HG02623 (cell line): ENCODE data around the gene TALDO1.
A peak's percentile ranks its signal among the peaks of the same experiment; 100 is the strongest.

ENCODE experiments used
- ATAC-seq: cut with Tn5 transposase; IDR thresholded peaks from one replicate; pipeline ENCODE4 v1.9.1; 2021; ENCODE audit warnings: moderate library complexity; ENCODE audit not compliant: unreplicated experiment

The TALDO1 gene

DNA sequence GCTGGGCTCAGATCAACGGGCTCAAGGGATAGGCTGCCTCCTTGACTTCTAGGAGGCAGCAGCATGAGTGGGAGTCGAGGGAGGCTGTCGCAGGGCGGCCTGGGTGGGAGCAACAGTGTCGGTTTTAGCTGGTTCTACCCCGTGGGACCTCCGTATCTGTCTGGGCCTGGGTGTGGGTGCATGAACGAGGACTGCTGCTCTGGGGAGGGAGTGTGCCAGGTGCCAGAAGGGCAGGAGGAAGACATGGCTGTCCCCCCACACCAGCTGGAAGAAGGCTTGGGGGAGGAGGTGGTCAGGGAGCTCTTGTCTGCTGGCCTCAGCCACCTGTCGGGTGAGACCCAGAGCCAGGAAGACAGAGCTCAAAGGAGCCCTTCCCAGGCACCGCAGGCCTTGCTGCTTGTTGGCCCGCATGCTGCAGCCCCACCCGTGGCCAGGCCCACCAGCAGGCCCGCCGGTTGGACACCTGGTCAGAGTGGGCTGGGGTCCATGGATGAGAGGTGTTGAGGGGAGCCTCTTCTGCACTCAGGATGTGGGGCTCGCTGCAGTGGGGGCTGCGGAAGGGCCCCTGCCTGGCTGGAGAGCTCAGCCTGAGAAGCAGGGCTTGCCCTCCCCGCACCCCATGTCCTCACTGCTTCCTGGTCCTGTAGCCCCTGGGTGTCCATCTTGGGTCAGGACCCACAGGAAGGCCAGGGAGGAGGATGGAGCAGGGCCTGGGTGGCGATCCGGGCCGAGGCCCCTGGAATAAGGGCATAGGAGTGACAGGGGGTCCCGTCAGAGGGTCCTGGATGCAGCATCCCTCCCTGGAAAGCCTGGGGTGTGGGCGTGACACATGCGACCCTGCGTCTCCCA lies 39.2 kb downstream of the TALDO1 start:
- no peak for ATAC-seq

DNA sequence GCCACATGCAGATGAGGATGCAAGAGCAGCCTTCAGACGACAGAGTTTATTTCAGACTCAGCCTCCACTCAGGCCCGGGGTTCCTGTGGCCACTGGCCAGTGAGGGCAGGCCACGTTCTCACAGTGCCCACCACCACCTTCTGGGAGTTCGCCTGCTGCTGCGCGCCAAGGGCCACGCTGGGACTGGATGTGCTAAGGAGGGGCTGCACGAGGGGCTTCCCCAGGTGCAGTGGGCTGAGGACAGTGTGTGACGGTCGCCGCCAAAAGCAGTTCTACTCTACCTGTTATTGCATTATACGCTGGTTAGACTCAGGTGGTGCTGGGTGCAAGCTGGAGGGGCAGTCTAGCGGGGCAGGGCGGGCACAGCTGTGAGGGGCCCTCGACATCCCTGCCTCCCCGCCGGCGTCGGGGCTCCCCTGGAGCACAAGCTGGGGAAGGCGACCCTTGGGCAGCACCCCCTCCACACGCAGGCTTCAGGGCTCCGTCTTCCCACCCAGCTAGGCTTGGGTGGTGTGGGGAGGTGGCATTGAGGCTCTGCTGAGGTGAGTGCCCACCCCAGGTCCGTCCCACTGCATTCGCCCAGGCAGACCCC lies 39.9 kb downstream of the TALDO1 start:
- no peak for ATAC-seq

DNA sequence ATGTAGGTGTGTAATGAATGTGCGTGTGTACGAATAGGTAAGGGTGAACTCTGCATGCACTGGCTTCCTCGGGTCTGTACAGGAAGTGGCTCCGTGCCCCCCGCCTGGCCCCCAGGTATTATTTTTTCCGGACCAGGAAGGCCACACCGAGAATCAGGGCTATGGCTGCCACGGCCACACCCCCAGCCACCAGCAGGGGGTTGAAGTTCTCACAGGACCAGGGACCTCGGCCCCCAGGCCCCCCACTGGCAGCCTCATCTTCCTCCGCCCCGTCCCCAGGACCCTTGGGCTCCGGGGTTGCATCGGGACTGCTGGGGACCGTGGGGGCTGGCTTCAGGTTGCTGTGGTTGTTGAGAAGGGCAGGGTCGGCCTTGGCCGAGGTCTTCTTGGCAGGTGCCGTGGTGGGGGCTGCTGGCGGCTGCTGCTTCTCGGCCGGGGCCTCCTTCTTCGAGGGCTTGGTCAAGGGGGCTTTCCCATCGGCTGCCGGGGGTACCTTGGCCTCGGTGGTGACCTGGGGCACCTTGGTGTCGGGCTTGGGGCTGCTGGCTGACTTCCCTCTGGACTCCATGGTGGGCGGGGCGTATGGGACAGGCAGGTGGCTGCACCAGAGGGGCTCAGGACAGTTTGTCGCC lies 40.9 kb downstream of the TALDO1 start:
- no peak for ATAC-seq

DNA sequence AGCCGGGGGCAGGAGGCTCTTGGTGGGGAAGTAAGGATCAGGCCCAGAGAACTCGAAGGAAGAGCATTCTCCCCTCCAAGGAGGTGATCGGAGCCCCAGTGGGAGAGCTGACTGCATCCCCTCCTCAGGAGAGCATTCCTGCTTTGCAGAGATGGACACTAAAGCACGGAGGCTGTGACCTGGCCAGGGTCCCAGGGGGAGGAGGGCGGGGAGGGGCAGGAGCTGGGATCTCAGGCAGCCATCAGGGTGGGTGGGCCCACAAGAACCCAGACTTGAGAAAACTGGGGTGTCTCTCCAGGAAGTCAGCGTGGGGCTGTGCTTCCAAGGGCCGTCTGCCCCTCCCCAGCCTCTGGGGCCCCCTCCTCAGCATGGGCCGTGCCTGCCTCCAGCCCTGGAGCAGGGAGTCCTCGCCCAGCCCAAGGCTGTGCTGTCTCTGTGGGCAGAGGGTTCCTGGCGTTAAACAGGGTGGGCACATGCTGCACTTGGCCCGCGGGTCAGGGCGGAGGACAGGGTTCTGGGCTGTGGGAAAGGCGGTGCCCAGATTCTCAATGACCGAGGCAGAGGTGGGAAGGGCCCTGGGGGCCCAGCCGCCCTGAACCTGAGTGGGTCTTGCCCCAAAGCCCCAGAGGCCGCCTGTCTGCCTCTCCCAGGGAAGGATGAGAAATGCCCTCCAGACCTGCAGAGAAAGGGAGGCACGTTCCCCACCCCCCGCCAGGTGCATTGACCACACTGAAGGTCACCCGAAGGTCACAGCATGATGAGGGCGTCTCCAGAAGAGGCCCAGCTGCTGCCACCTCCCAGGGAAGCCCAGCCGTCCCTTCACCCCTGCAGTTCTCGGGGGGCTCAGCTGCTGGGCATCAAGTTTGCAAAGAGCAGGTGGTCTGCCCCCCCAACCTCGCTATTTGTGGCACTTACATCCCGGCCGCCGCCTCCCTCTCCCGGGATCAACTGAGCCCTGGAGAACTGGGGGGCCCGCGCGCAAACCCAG lies 42.0 kb downstream of the TALDO1 start:
- no peak for ATAC-seq

DNA sequence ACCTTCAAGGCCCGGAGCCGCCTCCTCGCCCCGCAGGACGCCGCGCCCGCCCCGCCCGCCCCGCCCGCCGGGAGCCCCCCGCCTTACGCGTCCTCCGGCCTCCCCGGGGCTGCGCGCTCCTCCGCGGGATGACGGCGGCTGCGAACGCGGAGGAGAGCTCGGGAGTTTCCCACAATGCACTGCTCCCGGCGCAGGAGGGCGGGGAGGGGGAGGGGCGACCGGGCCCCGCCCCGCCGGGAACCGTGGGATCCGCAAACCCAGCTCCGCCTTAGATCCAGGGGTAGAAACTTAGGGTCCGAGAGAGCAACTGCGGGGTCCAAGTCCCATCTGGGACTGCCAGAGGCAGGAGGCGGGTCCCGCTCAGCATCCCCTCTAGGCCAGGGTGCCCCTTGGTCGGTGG lies 42.7 kb downstream of the TALDO1 start, which contains the start of gene CEND1:
CEND1 (minus strand) TSS at position 148 of the 400 bp plus-strand sequence. CDS start 1,514 bp downstream, outside the sequence.
- no peak for ATAC-seq

DNA sequence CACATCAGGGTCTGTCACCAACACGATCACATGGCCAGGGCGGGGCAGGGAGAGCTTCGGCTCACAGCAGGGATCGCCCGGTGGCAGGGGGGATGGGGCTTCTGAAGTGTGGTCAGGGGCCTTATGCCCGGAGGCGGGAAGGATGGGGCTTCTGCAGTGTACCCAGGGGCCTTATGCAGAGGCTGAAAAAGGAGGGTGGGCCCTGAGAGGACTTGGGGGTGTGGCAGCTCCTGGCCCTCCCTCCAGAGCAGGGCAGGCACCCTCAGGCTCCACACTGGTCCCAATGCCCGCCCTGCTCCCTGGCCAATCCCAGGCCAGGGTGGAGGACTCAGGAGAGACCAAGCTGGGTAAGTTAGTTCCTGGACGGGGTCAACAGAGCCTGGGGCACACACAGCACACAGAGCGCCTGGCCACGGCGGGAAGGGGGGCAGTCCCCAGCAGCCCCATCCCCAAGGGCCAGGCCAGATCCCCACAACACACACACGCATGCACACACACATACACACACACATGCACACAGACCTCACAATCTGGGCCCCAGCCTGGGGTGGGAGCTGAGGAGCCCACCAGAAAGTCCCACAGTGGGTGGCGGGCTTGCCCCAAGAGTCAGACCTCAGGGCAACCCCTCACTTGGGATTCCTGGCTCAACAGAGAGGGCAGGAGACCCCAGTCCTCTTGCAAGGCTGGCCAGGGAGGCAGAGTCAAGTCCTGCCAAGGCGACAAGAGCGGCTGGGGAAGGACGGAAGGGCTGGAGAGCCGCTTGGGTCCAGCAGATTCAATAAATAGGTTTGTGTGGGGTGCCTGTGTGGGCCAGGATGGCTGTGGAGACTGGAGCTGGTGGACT lies 43.7 kb downstream of the TALDO1 start:
- no peak for ATAC-seq

DNA sequence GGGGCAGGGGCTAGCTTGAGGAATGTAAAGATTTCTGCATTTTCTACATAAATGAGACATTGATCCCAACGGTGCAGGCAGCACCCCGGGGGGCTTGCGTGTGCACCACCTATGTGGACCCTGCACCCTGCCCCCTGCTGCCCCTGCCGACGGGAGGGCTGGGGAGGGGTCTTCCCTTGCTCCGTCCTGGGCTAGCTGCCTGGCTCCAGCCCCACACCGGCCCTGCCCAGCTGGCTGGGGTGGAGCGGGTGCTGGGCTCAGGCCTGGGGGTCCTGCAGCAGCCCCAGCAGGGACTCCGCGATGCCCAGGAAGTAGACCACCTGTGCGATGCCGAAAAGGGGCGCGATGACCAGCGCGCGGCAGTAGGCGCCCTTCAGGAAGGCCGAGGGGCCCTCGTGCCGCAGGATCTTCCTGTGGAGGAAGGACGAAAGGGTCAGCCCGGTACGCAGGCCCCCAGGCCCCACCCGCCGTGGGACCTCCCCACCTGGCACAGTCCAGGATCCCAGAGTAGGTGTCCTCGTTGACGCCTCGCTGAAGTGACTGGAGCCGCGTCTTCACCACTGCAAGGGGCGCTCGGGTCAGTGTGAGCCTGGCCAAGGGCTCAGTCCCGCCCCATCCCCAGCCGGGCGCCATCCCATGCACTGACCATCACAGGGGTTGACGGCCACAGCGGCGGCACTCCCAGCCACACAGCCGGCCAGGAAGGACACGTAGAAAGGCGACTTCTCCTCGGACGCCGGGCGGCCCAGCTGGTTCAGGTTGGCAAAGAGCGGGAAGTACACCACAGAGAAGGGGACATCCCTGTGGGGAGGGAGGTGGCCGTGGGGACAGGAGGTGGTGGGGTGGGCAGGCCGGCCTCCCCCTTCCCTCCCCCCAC lies 44.6 kb downstream of the TALDO1 start:
- no peak for ATAC-seq

DNA sequence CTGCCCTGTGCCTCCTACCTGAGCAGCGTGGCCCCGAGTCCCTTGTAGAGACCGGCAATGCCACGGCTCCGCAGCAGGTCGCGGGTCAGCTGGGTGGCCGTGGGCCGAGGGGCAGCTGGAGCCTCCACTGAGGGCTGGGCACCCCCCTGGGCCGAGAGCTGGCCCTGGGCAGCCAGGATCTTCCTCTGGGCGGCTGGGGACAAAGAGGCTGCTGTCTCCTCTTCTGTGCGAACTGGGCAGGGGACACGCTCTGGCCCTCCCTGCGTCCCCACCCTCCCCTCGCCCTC lies 45.2 kb downstream of the TALDO1 start:
- no peak for ATAC-seq

DNA sequence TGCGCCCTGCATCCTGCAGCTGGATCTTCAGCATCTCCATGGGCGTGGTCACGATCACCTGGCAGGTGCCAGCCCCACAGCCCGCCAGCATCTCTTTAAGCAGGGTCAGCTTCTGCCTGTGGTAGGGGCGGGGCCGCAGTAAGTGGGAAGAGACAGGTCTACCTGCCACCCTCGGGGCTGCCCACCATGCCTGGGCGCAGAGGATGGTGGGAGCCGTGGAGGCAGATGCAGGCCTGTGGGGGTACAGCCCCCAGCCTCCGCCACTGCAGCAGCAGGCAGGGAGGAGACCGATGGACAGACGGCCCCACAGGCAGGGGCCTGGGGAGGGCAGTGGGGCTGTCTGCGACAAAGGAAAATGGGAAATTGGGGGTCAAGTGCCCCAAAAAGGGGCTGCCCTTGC lies 45.6 kb downstream of the TALDO1 start:
- ATAC-seq: no peak

DNA sequence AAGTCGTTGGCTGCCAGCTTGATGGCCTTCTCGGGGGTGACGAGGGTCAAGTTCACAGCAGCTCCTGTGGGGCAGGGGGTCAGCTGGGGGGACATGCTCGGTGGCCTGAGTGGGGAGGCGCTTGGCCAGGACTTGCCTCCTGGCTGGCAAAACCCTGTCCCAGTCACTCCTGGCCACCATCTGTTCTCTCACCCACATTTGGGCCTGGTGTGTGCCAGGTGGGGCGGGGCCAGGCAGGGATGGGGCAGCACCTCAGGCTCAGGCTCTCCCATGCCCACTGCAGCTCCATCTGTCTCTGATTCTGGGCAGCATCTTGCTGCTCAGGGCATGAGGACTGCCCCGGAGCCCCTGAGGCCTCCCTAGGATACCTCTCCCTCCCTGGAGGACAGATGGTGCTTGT lies 46.3 kb downstream of the TALDO1 start:
- ATAC-seq: no peak

DNA sequence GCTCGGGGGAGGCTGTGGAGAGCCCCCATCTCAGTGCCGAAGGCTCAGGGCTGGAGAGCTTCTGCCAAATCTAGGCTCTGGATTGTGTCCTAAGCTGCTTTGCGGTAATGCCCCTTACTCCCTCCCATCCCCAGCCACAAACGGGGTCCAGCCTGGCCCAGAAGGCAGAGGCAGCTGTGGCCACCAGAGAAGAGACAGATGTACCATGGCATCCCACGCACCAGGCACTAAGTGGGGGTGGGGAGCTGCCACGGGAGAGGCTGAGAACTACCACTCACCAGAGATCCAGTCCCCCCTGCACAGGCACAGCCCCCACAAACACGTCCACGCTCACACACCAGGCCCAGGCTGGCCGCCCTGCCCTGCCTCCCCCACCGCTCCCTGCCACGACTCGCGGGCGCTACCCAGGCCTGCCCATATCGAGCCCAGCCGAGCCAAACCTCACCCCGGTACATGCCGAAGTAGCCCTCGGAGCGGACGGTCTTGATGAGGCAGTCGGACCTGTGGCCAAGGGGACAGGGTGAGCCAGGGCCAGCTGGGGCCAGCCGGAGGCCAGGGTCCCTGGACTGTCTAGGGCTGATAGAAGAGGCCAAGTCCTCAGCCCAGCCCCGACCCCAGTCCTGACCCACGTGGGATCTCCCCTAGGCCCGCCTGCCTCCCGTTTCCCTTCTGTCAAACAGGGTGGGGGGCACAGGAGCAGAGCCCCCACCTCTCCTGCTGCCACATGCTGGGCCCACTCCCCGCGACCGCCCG lies 46.9 kb downstream of the TALDO1 start:
- no peak for ATAC-seq

DNA sequence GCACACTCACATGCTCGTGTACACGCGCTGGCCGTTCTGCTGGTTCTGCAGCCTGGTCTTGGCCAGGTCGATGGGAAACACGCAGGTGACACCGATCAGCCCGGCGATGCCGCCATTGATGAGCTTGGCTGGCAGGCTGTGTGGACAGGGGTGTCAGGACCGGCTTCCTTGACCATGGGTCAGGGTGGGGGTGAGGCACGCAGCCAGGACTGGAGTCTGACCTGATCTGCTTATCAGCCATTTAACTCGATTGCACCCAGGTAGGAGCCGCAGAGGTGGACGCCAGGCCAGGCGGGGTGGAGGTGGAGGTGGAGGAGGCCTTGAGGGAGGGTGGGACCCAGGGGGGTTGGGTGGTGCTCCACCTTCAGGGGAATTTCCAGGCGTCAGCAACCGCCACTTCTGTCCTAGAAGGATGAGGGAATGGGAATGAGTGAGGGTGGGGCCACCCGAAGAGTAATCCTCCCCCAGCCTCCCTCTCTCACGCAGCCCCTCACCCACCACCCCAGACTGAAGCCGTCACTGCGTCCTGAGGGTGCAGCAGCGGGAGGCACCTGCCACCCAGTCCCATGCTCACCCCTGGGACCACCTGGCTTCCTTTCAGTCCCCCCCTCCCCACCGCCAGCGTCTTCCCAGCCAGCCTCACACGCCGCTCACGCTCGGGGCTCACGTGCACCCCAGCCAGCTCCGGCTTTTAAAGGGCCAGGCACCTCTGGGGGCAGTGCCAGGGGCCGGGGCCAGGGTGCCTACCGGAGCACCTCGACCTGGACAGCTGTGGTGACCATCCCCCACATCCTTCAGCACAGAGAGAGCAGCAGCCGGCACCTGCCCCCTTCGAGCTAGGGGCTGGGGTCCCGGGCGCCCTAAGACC lies 47.7 kb downstream of the TALDO1 start:
- no peak for ATAC-seq

DNA sequence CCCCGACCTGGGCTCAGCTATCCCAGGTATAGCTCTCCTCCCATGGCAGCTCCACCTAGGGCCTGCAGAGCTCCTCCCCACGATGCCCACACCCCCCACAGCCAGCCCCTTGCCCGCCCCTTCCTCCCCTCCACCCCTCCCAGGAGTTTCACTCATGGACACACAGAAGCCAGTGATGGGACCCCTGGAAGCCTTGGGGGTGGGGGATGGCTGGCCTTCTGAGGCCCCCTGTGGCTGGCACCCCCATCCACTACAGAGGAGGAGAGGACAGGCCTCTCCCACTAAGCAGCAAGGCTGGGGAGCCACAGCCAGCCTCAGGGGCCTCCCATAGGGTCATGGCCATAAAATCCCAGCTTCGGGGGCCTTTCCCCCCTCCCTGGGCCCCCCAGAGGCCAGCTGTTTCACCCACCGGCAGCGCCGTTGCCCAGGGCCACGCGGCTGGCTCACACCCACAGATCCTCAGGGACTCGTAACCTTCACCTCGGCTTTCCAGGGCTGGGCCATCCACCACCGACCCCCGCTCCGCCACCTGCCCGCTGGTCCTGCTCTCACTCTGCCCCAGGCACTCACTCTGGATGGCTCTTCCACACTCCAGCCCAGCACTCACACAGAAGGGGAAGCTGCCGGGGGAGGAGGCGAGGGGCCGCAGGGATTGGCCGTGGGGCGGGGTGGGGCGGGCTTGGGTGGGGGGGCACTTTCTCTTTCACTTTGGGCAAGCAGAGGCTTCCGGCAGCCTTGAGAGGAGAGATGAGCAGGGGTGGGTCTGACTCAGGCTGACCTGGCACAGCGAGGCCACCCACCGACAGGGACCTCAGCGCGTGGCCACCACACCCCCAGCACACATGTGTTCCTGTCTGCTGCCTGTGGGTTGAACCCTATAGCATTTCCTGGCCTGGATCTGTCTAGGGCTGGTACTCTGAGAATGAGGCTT lies 48.6 kb downstream of the TALDO1 start:
- ATAC-seq: no peak

DNA sequence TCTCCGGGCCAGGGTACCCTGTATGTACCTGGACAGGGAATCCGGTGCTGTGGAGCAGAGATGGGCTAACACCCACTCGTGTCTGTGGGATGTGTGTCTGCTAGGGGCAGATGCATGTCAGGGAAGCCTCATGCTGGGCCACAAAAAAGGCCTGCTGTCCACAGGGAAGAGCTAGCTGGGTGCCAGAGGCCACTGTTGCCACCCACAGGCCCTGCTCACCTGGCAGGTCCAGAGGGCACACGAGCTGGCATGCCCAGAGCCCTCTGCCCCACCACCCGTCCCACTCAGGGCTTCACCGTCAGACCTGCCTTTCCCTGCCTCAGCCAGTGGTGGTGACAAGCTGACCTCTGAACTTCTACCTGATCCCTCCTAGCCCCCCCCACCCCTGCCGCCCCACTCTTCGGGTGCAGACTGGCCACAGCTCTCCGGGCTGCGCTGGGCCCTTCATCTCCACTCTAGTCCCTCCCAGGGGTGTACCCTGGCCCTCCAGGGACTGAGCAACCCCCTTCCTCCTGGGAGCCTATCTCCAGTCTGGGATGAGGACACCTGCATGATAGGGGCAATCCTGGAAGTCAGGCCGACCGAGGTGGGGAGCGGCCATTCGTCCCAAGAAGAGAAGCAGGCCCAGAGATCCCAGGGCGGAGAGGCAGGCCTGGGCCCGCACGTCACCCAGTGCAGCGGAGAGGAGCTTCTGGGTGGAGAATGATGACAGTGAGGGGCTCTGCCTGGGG lies 49.5 kb downstream of the TALDO1 start:
- no peak for ATAC-seq

DNA sequence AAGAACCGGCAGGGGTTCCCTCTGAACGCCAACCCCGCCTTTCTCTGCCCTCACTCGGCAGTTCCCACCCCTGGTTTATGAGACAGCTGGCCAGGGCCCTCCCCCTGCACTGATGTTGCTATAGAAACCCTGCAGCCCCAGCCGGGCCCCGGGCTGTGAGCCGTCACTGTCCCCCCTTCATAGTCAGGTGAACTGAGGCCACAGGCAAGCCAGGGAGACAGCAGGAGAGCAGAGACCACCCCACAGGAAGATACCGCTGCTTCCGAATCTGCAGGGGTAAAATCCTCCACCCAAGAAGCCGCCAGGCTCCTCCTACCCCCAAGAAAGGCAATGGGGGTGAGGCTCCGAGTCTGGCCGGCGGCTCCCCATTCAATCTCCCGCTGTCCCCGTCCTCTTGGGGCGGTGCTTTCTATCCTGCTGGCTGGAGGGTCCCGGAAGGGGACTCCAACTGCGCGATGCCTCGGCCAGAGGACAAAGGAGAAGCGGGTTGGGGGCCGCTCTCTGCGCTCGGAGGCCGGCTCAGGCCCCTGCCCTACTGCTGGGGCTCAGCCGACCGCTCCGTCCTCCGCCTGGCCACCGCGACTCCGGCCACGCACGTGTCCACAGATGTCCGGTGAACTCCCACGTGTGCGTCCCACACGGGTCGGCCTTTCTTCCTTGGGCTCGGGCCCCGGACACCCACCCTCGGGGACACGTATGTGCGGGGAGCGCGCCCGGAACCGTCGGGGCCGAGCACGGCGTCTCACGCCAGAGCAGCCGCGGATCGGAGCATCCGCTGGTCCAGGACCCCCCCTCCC lies 50.2 kb downstream of the TALDO1 start:
- peak; percentile 39 for ATAC-seq
